H1 (cell line): ENCODE results near the gene ZNRF2. TPM values are rescaled to one million over a fixed set of nuclear protein-coding genes. Genes with fewer than 3 reads are reported as not detected.

ENCODE experiments used
- CTCF ChIA-PET: fragments of 300-600 bp; sonication (Branson Sonifier 250); formaldehyde crosslinking; loops from one replicate; lab custom pipeline; 2021; ENCODE audit not compliant: partially characterized antibody; lab: Charles Lee
- POLR2A ChIA-PET: fragments of 300-600 bp; sonication (Branson Sonifier 250); formaldehyde crosslinking; loops from one replicate; lab custom pipeline; 2021; ENCODE audit warnings: inconsistent platforms; ENCODE audit not compliant: partially characterized antibody; lab: Charles Lee
- DNase-seq, 2 experiments: peaks; one replicate each; pipeline versions ENCODE4 v3.0.0 to v3.0.0-alpha.2; 2010 to 2022; ENCODE audit warnings: low spot score in 2 of 2, low read depth in 1 of 2, mixed read lengths in 1 of 2
- FAIRE-seq: peaks from 2 replicates; lab custom pipeline; 2011; peaks lifted over from hg19 to GRCh38; lab: Jason Lieb, UNC
- H2AFZ ChIP-seq: 2 replicates; pipeline ENCODE4 v1.8.1; 2012; ENCODE audit warnings: low read length, inconsistent platforms
- H2AK5ac ChIP-seq: 2 replicates; pipeline ENCODE4 v1.6.1; 2013; ENCODE audit warnings: low read depth, low read length
- H2BK120ac ChIP-seq: replicated peaks from 2 replicates; pipeline ENCODE3; 2013; ENCODE audit warnings: low read depth, low read length, inconsistent platforms
- H2BK12ac ChIP-seq: 2 replicates; pipeline ENCODE4 v1.6.1; 2013; ENCODE audit warnings: low read depth, low read length
- H2BK15ac ChIP-seq: 2 replicates; pipeline ENCODE4 v1.6.1; 2013; ENCODE audit warnings: low read length
- H2BK20ac ChIP-seq: 2 replicates; pipeline ENCODE4 v1.6.1; 2013; ENCODE audit warnings: low read length
- H2BK5ac ChIP-seq: 2 replicates; pipeline ENCODE4 v1.6.1; 2013; ENCODE audit warnings: low read depth, low read length
- H3K14ac ChIP-seq: 2 replicates; pipeline ENCODE4 v1.6.1; 2013; ENCODE audit warnings: inconsistent platforms; ENCODE audit not compliant: insufficient read length
- H3K18ac ChIP-seq: 2 replicates; pipeline ENCODE4 v1.6.1; 2013; ENCODE audit warnings: low read length; ENCODE audit errors: extremely low read depth
- H3K23ac ChIP-seq: 2 replicates; pipeline ENCODE4 v1.6.1; 2013; ENCODE audit warnings: inconsistent platforms; ENCODE audit not compliant: insufficient read length
- H3K23me2 ChIP-seq: 2 replicates; pipeline ENCODE4 v1.6.1; 2013; ENCODE audit warnings: low read depth, low read length
- H3K27ac ChIP-seq: 2 replicates; pipeline ENCODE4 v1.6.1; 2011; ENCODE audit warnings: low read depth, low read length, inconsistent platforms
- H3K27me3 ChIP-seq, 4 experiments: replicated peaks in 1 of 4; 1 replicate in 1 of 4; 2 replicates in 3 of 4; pipeline versions ENCODE4 v1.6.1 to v1.8.1; 2011 to 2013; ENCODE audit warnings: low read length in 3 of 4, mild to moderate bottlenecking in 3 of 4, inconsistent platforms in 2 of 4, mixed read lengths in 2 of 4, moderate library complexity in 1 of 4; ENCODE audit not compliant: control insufficient read depth in 3 of 4, insufficient read depth in 3 of 4; ENCODE audit errors: extremely low read depth in 1 of 4
- H3K36me3 ChIP-seq, 4 experiments: 2 replicates each; pipeline versions ENCODE4 v1.6.1 to v1.8.1; 2011 to 2013; ENCODE audit warnings: mild to moderate bottlenecking in 4 of 4, low read length in 3 of 4, moderate library complexity in 2 of 4, control low read depth in 1 of 4, inconsistent platforms in 1 of 4; ENCODE audit not compliant: insufficient read depth in 4 of 4, control insufficient read depth in 2 of 4
- H3K4ac ChIP-seq: replicated peaks from 2 replicates; pipeline ENCODE3; 2013; ENCODE audit warnings: low read length, low read depth, mixed read lengths, inconsistent platforms; ENCODE audit not compliant: insufficient read length
- H3K4me1 ChIP-seq, 4 experiments: replicated peaks in 1 of 4; 1 replicate in 1 of 4; 2 replicates in 3 of 4; pipeline versions ENCODE4 v1.6.1 to v1.8.1; 2011 to 2013; ENCODE audit warnings: low read length in 3 of 4, inconsistent platforms in 2 of 4, mixed read lengths in 1 of 4; ENCODE audit not compliant: insufficient read depth in 4 of 4, control insufficient read depth in 3 of 4
- H3K4me2 ChIP-seq, 2 experiments: 2 replicates each; pipeline versions ENCODE4 v1.6.1 to v1.8.1; 2011 to 2013; ENCODE audit warnings: low read depth in 2 of 2, low read length in 2 of 2, control low read depth in 1 of 2, inconsistent platforms in 1 of 2, mild to moderate bottlenecking in 1 of 2; ENCODE audit not compliant: insufficient read depth in 1 of 2
- H3K4me3 ChIP-seq, 4 experiments: fragments of 200-600, 300-600 bp in 1 of 4; sonication (generic), shearing (Covaris generic), sonication (Bioruptor Twin) in 1 of 4; 2 replicates each; pipeline versions ENCODE4 v1.5.1 to v1.8.1; 2011 to 2016; ENCODE audit warnings: low read length in 4 of 4, low read depth in 3 of 4, control low read depth in 2 of 4, inconsistent platforms in 2 of 4, mild to moderate bottlenecking in 2 of 4, mixed read lengths in 1 of 4, moderate library complexity in 1 of 4; ENCODE audit not compliant: insufficient read depth in 2 of 4; ENCODE audit errors: extremely low read depth in 1 of 4
- H3K56ac ChIP-seq: replicated peaks from 2 replicates; pipeline ENCODE3; 2013; ENCODE audit warnings: low read depth, mild to moderate bottlenecking, mixed read lengths, low read length, inconsistent platforms; ENCODE audit not compliant: insufficient read length
- H3K79me1 ChIP-seq: 2 replicates; pipeline ENCODE4 v1.6.1; 2013; ENCODE audit warnings: low read depth, low read length, control low read depth
- H3K79me2 ChIP-seq, 2 experiments: 2 replicates each; pipeline versions ENCODE4 v1.6.1 to v1.8.1; 2012 to 2013; ENCODE audit warnings: low read length in 2 of 2, mild to moderate bottlenecking in 2 of 2, inconsistent platforms in 1 of 2; ENCODE audit not compliant: insufficient read depth in 2 of 2, control insufficient read depth in 1 of 2
- H3K9ac ChIP-seq, 4 experiments: replicated peaks in 1 of 4; 1 replicate in 1 of 4; 2 replicates in 3 of 4; pipeline versions ENCODE4 v1.6.1 to v1.8.1; 2011 to 2013; ENCODE audit warnings: low read depth in 3 of 4, low read length in 3 of 4, control low read depth in 2 of 4, mild to moderate bottlenecking in 2 of 4, moderate library complexity in 2 of 4, inconsistent platforms in 1 of 4; ENCODE audit errors: extremely low read depth in 1 of 4
- H3K9me3 ChIP-seq, 2 experiments: 2 replicates each; pipeline versions ENCODE4 v1.6.1 to v1.8.1; 2012 to 2013; ENCODE audit warnings: mild to moderate bottlenecking in 2 of 2, moderate library complexity in 2 of 2, control low read depth in 1 of 2, inconsistent platforms in 1 of 2, low read depth in 1 of 2, low read length in 1 of 2, mixed read lengths in 1 of 2; ENCODE audit not compliant: insufficient read depth in 2 of 2
- H4K20me1 ChIP-seq, 2 experiments: replicated peaks in 1 of 2; 2 replicates each; pipeline versions ENCODE3 to v1.8.1; 2011 to 2013; ENCODE audit warnings: inconsistent platforms in 2 of 2, low read length in 2 of 2, mild to moderate bottlenecking in 1 of 2; ENCODE audit not compliant: insufficient read depth in 2 of 2, control insufficient read depth in 1 of 2
- H4K5ac ChIP-seq: 2 replicates; pipeline ENCODE4 v1.6.1; 2013; ENCODE audit warnings: low read length, low read depth, mixed read lengths, inconsistent platforms; ENCODE audit not compliant: insufficient read length
- H4K8ac ChIP-seq: 2 replicates; pipeline ENCODE4 v1.8.0; 2013; ENCODE audit warnings: mild to moderate bottlenecking, moderate library complexity, low read length, inconsistent platforms; ENCODE audit not compliant: insufficient read depth; ENCODE audit errors: extremely low read depth
- H4K91ac ChIP-seq: replicated peaks from 2 replicates; pipeline ENCODE3; 2013; ENCODE audit warnings: low read length, mixed read lengths, inconsistent platforms; ENCODE audit not compliant: insufficient read length
- CTBP2 ChIP-seq: IDR thresholded peaks from 2 replicates; pipeline ENCODE4 v1.7.0; 2011; ENCODE audit warnings: borderline replicate concordance, mild to moderate bottlenecking, moderate library complexity, mixed read lengths, low read length; ENCODE audit not compliant: insufficient read depth, insufficient read length
- MAFK ChIP-seq: IDR thresholded peaks from 2 replicates; pipeline ENCODE4 v1.6.1; 2012; ENCODE audit warnings: low read depth, mild to moderate bottlenecking, improper control_type of control experiment, low read length
- SIN3A ChIP-seq, 2 experiments: IDR thresholded peaks in 1 of 2; conservative IDR thresholded peaks in 1 of 2; 2 replicates each; pipeline ENCODE4 v1.6.1; 2011 to 2012; ENCODE audit warnings: low read length in 2 of 2, improper control_type of control experiment in 1 of 2, low read depth in 1 of 2, mild to moderate bottlenecking in 1 of 2
- SIRT6 ChIP-seq: IDR thresholded peaks from one replicate; pipeline ENCODE4 v1.7.1; 2012; ENCODE audit warnings: low read length, inconsistent platforms
- SP1 ChIP-seq: IDR thresholded peaks from 2 replicates; pipeline ENCODE4 v1.6.1; 2011; ENCODE audit warnings: low read depth, low read length
- TAF1 ChIP-seq: IDR thresholded peaks from 2 replicates; pipeline ENCODE4 v1.6.1; 2011; ENCODE audit warnings: mild to moderate bottlenecking, low read depth, low read length
- TAF7 ChIP-seq: optimal IDR thresholded peaks from 2 replicates; pipeline ENCODE3; 2011; ENCODE audit warnings: low read depth, mild to moderate bottlenecking, inconsistent platforms, low read length, moderate library complexity, borderline replicate concordance
- WGBS, 2 experiments: shearing (Covaris generic) in 1 of 2; methylation state at CpG; one replicate each; pipeline versions ENCODE4 v1.1.6 to v1.1.7; 2013 to 2015; ENCODE audit warnings: low lambda C conversion rate in 2 of 2, mixed read lengths in 2 of 2, inconsistent platforms in 1 of 2, low coverage in 1 of 2, missing lambda C conversion rate in 1 of 2; ENCODE audit not compliant: insufficient replicate concordance in 2 of 2, insufficient coverage in 1 of 2, insufficient read length in 1 of 2; ENCODE audit errors: extremely low coverage in 1 of 2, missing lambda C conversion rate in 1 of 2; 5-methylcytosine and 5-hydroxymethylcytosine counted together
- polyA plus RNA-seq, 7 experiments: library from polyadenylated mRNA; depleted of rRNA in 3 of 7; stranded (reverse) in 5 of 7; unstranded in 2 of 7; fragments of >200 nt in 5 of 7; fragments of 200-250 nt in 2 of 7; gene quantifications; 1 replicate in 5 of 7; 2 replicates in 1 of 7; 4 replicates in 1 of 7; pipeline versions ENCODE4 v1.2.1 to v1.2.3, GENCODE V29; 2011 to 2013; ENCODE audit warnings: missing spikeins in 2 of 7, mixed read lengths in 2 of 7
- total RNA-seq: library from RNA; stranded (reverse); fragmentation: NEBNext Ultra II Directional; extraction: Animal tissue kit (Norgen Biotek cat#: 25700); gene quantifications from 2 replicates; pipeline ENCODE4 v1.2.1, GENCODE V29; 2021

ZNRF2 gene
- total and polyA plus RNA-seq, 2 of the 8 experiments (the other 6 are each of a cell fraction or from before 2014, with no cell fraction given), result 2.9 to 16.2 TPM

- CTCF ChIA-PET, result interaction anchor here (1.3 kb wide), 1 partner anchor 14 kb away, joined by 3 read pairs; no protein-coding TSS in a partner anchor
These were observed 47.1 kb upstream of the ZNRF2 start for GRCh38 chr7:30237271-30237695.

More at GRCh38 chr7:30237271-30237695, 47.1 kb upstream of the ZNRF2 start:
- no peak overlapping the region for H3K4me3 ChIP-seq
- no peak overlapping the region for H3K18ac ChIP-seq
- no peak for FAIRE-seq
- H3K14ac ChIP-seq, result no peak overlapping the region
- H3K27ac ChIP-seq, result no peak overlapping the region
- H4K91ac ChIP-seq, result no peak overlapping the region
- no peak overlapping the region for H3K9ac ChIP-seq
- H3K9me3 ChIP-seq, result no peaks in the 10 kb centered on the region
- no peak overlapping the region for H2BK15ac ChIP-seq
- no peaks in the 10 kb centered on the region for H3K79me2 ChIP-seq
- H2BK12ac ChIP-seq, result no peak overlapping the region
- H2BK120ac ChIP-seq, result no peak overlapping the region
- POLR2A ChIA-PET, result no interaction called here
- no peak overlapping the region for H2BK20ac ChIP-seq
- no peak overlapping the region for H4K8ac ChIP-seq
- H3K23ac ChIP-seq, result no peak overlapping the region
- H4K20me1 ChIP-seq, result no peaks in the 10 kb centered on the region
- no peak overlapping the region for H3K4ac ChIP-seq
- H3K56ac ChIP-seq, result no peak overlapping the region
- H3K27me3 ChIP-seq, result no peaks in the 10 kb centered on the region; a peak in 1 of 7 replicates
- TF ChIP-seq CTBP2 (no peak), SP1 (no peak), SIN3A (conservative IDR thresholded peaks at IDR 0.05 in 1 of 2, IDR thresholded peaks at IDR 0.05 in 1 of 2; ENCODE audit: low read depth in 1 of 2, low read length in 2 of 2) (no peak), SIRT6 (no peak), MAFK (no peak), TAF7 (no peak), TAF1 (no peak)
- WGBS, 2 experiments, result 100% methylated on average over 1 of the region's 1 CpG; no CpG with 5 or more reads in 1 of the 2 experiments
- H2AFZ ChIP-seq, result no peak overlapping the region
- H3K4me1 ChIP-seq, result no peaks in the 10 kb centered on the region
- no peaks in the 10 kb centered on the region for H3K23me2 ChIP-seq
- no peak overlapping the region for H2BK5ac ChIP-seq
- H4K5ac ChIP-seq, result no peak overlapping the region
- no peak overlapping the region for H2AK5ac ChIP-seq
- DNase-seq, result no peak
- H3K36me3 ChIP-seq, result no peaks in the 10 kb centered on the region
- H3K4me2 ChIP-seq, result no peak overlapping the region
- H3K79me1 ChIP-seq, result no peaks in the 10 kb centered on the region
